ENCODE measurements around the gene PDE4B. TPM values are rescaled to one million over a fixed set of nuclear protein-coding genes. Genes with fewer than 3 reads are reported as not detected.

PDE4B gene
- polyA plus RNA-seq (2013, experiment 1 of 2; ENCODE audit: insufficient read length), result 0.53 TPM
- 0.52 TPM for polyA plus RNA-seq (2013, experiment 2 of 2; ENCODE audit: insufficient read length)

GRCh38 chr1:65792669-65793358, at the start of gene PDE4B:
PDE4B (plus strand) TSS chr1:65792895.
- DNase-seq, result peak; percentile 43

DNA sequence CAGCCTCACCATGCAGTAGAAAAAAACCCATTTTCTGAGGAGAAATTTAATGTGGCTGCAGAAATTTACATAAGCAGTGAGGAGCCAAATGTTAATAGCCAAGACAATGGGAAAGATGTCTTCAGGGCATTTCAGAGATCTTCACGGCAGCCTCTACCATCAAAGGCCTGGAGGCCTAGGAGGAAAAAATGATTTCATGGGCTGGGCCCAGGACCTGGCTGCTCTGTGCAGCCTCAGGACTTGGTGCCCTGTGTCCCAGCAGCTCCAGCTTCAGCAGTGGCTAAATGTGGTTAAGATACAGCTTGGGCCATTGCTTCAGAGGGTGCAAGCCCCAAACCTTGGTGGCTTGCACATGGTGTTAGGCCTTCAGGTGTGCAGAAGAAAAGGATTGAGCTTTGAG, 48.0 kb upstream of the PDE4B start:
- DNase-seq, result no peak

- DNase-seq, result no peak
Measured at GRCh38 chr1:65751961-65752360, 40.7 kb upstream of the PDE4B start.

DNA sequence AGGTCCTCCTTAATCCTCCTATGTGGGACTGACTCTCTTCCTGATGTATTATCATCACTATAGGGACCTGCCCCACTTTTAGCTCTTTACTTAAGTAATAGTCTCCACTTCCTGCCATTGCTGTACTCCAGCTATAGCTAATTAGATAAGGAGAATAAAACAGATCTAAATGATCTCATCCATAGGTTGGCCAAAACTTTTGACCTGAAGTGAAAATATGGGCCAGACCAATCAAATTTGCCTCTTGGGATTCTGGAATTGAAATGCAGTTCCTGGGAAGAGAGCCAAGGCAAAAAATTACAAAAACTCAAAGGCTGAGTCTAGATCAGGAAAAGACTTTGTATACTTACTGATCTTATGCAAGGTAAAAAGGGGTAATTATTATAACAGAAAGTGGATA, 36.1 kb upstream of the PDE4B start:
- DNase-seq, result no peak

DNA sequence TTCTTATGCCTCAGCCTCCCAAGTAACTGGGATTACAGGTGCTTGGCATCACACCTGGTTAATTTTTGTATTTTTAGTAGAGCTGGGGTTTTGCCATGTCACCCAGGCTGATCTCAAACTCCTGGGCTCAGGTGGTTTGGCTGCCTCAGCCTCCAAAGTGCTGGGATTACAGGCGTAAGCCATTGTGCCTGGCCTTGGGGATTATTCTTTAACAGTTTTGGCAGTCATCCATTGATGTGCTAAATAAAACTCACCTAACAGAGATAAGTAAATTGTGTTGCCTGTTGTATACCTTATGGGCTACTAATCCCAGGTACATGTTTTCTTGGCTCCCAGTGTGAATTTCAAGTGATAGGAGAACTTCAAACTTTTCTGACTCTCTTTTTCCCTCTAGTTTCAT, 35.2 kb upstream of the PDE4B start:
- DNase-seq, result no peak

GRCh38 chr1:65758128-65758527, 34.6 kb upstream of the PDE4B start:
- DNase-seq, result no peak

DNA sequence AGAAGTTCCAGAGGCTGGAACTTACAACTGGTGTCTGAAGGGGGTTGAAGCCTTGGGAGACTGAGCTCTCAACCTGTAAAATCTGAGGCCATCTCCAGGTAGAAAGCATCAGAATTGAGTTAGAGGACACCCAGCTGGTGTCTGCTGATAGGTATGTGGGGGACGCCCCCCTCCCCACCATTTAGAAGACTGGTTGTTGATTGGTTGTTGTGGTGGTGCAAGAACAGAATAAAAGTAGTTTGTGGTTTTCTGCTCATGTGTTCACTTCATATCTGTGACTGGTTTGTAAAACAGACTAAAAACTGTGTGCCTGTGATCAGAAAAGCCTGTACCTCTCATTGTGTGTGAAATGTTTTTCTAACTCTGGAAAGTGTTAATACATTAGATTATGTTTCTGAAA, 33.2 kb upstream of the PDE4B start:
- no peak for DNase-seq

- peak; percentile 34 for DNase-seq
Measured at GRCh38 chr1:65762081-65762862, 30.4 kb upstream of the PDE4B start.

DNA sequence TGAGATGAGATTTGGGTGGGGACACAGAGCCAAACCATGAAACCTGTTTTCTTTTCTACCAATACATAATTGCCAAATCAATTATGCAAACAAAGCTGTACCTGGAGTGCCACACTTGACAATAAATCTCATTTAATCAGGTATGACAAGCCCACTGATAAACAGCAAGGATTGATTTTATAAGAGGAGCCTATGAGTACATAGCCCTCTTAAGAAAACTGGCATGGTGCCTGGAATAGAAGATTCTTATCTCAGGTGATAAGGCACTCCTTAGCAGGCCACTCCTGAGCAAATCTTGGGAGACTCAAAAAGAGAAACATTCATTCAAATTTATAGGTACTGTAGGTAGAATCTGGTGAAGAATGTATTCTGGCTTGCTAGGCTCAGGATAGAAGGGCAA, 28.6 kb upstream of the PDE4B start:
- no peak for DNase-seq

- no peak for DNase-seq
Measured at GRCh38 chr1:65765631-65766030, 27.1 kb upstream of the PDE4B start.

- DNase-seq, result peak; percentile 90
Measured at GRCh38 chr1:65769636-65770035, 23.1 kb upstream of the PDE4B start.

DNA sequence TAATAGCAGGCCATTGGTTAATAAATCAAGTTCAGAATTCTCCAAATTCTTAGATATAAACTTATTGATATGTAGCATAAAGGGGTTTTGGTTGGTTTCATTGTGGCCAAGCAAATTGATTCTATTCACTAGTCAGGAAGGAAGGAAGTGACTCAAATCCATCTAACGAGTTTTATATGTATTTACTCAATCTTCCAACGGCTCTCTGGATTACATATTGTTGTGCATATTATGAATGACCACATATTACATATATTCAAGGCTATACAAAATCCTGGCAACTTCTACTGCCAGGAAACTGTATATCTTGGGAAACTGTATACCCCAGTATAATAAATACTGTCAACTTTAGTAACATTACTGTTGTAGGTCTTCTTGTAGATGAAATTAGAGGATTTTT, 20.1 kb upstream of the PDE4B start:
- peak; percentile 18 for DNase-seq

- DNase-seq, result peak; percentile 85
Measured at GRCh38 chr1:65773391-65774123, 19.1 kb upstream of the PDE4B start.

GRCh38 chr1:65788762-65789161, 3.9 kb upstream of the PDE4B start:
- no peak for DNase-seq

- no peak for DNase-seq
Measured at GRCh38 chr1:65791396-65791795, 1.3 kb upstream of the PDE4B start.

DNA sequence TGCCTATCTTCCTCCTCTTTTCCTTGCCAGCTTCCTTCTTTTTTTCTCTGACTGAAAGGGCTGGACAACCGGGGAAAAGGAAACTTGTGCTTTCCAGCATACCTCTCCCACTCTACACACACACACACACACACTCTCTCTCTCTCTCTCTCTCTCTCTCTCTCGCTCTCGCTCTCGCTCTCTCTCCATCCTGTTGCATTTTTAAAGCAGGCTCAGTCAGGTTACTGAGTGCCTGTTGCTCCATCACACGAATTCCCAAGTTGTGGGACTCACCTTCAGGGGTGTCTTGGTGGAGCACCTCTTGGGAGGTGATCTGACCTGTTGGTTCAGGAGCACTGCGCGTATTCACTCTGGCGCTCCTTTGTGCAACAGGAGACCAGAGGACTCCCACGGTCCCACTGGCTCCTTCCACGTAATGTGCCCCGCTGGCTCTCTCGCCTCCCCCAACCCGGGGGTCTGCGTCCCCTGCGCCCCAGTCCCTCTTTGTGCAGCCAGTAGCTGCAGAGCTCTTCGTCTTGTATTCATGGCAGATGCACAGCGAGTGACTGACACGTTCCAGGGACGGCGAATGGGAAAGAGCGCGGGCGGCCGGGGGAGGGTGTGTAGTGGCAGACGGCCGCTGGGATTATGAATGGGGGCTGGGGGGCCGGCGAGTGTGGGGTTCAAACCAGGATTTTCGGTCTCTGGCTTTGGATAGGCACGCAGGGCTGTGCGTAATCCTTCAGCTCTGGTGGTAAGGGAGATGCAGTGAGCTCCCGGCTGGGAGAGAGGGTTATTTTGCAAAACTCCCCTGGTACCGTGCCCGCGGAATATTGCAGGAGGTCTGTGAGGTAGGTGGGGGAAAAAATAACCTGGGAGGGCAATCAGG, 660 bp upstream of the PDE4B start:
- peak; percentile 17 for DNase-seq

GRCh38 chr1:65793359-65793732, 651 bp downstream of the PDE4B start:
- no peak for DNase-seq

DNA sequence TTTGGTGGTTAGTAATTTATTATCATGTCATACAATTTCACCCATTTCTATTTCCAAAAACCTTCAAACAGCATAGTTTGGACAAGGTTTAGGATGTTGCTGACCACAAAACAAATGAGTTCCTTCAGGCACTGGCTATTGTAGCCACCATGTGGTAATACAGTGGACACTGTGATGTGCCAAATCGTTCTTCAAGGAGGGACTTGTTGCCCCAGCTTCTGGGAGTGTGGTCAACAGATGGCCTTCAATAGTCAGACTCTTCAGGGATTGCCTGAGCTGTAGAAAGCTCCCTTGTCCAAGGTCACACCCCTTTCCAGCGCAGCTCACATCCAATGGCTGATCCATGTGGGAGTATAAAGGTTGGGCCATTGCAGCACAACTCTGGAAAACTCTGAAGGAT, 2.6 kb downstream of the PDE4B start:
- no peak for DNase-seq

DNA sequence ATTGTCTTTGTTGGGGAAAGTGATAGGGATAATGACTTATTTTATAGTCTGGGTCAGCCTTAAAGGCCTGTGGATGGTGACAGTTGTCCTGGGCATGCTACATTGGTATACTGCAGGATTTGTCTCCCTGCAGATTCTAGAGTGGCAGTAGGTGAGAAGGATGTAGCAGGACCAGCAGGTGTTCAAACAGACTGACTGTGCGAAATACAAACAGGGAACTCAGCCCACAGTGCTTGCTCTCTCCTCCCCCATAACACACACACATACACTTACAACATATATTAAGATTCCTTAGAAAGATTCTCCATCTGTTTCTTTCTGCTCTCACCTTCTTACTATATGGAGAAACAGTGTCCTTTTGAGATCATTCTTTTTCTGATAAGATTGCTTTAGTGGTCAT, 6.9 kb downstream of the PDE4B start:
- DNase-seq, result no peak

- DNase-seq, result no peak
Measured at GRCh38 chr1:65804584-65804983, 11.9 kb downstream of the PDE4B start.

DNA sequence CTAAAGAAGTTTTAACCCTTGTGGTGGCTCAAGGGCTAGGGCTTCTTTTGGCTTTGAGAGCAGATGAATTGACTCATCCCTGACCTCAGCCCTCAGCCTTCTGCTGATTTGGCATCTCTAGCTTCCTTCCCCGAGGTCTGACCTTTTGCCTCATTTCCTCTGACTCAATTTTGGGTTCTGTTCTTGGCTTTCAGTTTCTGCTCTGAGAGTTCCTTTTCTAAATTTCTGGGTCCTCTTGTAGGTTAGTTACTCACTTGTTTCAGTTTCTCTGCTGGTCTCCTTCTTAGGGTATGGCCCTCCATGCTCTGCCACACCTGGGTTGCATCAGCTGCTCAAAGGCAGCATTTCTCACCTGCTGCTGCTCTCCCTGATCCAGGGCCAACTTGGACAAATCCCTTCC, 19.4 kb downstream of the PDE4B start:
- peak; percentile 84 for DNase-seq

DNA sequence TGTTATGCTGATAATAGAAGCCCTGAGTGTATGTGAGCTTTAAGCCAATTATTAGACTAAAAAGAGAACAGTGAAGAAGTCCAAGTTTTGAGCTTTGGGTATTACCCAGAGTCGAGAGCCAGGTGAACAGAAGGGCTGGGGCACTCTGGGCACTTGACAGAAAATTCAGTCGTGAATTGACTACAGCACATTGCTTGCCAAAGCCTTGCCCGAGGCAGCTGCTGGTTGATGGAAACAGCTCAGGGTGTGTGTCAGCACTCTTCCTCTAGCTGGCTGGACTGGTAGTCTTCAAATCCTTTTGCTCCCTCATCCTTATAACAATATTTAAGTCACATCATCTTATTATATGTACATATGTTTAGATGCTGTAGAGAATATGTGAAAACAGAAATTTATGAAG, 21.3 kb downstream of the PDE4B start:
- no peak for DNase-seq

All from fibroblast of skin of back (primary cell).